GM18519 (cell line): Measurements from ENCODE around the gene TNFAIP2.

Source experiments
- ATAC-seq: cut with Tn5 transposase; IDR thresholded peaks from one replicate; pipeline ENCODE4 v1.9.1; 2021; ENCODE audit warnings: mild to moderate bottlenecking, moderate library complexity; ENCODE audit not compliant: unreplicated experiment, low FRiP score

Gene TNFAIP2

DNA sequence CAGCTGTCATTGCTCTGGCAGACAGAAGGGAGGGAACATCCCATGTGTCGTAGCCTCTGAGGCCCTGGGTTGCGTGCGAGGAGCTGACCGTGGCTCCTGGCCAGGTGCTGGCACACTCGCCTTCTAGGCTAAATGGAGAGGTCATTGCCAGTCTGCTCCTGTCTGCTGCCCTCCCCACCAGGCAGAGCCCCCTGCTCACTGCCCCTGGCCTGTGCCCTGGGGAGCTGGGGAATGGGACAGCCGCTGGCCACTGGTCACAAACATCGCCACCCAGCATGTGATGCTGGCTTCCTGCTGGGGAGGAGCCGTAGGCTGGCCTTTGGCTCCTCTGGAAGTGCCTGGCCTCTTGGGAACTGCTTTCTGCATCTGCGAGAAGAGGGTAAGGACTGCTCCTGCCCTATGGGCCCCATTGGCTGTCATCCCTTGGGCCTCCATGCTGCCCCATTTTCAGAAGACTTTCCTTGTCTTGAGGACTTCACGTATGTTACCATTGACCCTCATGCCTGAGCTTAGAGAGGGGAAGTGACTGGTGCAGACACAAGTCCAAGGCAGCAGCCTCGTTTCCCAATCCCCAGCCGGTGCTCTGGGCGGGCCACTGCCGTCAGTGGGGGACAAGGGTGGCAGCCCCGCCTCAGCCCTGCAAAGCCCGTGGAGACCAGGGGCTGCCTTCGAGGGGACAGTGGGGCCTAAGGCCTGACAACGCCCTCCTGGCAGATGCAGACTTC, 2.0 kb upstream of the TNFAIP2 start:
- ATAC-seq = no peak

DNA sequence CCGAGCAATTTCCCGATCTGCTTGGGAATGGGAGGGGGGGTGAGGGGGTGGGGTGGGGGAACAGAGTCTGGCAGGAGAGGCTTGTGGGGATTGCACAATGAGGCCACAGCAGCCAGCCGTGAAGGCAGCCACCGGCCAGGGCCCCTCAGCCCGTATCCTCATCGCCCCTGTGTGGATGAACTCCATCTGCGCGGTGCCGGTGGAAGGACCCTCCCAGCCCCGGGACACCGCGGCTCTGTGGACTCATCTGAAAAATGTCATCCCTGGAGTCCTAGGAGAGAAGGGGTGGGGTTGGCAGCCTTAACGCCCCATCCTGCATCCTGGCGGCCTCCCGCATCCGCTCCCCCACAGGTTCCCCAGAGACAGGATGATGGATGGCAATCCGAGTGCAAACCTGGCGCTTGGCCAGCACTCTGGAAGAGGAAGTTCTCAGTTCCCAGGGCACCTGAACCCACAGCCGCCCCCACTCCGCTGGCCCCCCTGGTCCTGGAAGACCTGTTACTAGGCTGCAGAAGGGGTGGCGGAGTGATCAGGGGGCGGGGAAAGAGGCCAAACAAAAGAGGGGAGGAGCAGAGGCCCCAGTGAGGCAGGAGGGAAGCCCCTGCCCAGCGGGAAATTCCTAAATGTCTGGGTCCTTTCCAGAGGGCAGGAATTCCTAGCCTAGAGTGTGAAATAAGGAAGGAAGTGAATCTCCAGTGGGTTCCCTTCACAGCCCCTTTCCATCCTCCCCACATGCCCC, 1.2 kb upstream of the TNFAIP2 start:
- ATAC-seq = no peak

DNA sequence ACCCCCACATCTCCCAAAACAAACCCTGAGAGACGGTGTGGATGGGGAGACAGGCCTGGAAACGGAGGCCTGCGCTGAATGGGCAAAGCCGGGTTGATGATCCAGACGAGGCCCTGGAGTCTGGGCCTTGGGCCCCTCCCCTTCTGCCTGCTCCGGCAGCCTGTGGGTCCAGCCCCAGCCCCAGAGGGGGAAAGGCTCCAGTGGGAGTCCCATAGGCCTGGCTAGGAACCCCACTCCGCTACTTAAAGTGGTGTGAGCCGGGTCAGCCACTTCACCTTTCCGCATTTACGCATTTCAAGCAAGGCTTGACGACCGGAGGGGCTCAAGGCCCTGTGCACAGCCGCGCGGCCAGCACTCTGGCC, 695 bp upstream of the TNFAIP2 start:
- ATAC-seq = no peak

DNA sequence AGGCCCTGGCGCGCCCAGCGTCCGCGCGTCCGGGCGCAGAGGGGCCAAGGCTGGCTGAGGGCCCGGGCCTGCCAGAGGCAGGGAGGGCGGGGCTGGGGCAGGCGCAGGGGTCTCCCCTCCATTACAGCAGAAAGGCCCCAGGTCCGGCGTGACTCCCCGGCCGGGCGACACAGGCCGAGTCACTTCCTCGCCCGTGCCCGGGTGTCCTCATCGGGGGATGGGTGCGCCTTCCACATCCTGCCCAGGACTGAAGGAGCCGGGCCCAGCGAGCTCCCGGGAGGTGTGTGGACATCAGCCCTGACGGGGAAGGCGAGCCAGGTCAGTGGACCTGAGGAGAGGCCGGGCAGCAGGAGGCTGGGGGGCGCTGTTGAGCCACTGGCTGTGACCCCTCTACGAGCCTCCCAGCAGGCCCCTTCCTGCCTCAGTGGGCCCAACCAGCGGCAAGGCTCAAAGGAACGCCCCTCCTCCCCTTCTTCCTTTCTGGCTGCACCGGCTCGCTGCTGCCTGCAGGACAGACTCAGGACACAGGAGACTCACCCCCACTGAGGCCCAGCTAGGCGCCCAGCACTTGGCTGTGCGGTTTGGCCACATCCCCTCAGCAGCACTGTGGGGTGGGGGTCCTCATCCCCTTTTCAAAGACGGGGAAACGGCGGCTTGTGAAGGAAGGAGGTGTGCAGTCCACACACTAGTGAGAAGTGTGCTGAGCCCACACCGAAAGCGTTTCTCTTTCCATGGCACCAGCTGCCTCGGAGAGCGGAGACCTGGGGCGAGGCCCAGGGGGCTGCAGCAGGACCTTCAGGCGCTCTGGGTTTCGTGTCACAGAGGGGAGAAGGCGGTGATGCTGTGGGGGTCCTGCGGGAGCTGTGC, 606 bp downstream of the TNFAIP2 start:
- no peak for ATAC-seq

DNA sequence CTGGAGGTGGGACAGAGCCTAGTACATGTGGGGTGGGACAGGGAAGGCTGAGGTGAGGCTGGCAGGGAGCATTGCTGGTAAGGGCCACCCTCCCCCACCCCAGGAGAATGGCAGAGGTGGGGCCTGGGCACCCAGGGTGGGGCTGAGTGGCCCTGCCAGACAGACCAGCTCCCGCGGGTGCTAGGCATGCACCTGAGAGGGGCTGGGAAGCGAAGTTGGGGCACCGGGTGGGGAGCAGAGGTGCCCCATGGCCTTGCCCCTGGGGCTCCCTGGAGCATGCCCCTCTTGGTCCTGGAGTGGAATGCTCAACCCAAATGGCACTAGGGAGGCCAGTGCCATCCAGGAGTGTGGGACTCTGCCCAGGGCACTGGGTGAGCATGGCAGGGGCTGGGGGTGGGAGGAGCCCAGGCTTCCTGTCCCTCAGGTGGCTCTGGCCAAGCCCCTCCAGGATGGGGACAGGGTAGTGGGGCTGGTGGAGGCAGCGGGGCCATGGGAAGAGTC, 1.3 kb downstream of the TNFAIP2 start:
- no peak for ATAC-seq

DNA sequence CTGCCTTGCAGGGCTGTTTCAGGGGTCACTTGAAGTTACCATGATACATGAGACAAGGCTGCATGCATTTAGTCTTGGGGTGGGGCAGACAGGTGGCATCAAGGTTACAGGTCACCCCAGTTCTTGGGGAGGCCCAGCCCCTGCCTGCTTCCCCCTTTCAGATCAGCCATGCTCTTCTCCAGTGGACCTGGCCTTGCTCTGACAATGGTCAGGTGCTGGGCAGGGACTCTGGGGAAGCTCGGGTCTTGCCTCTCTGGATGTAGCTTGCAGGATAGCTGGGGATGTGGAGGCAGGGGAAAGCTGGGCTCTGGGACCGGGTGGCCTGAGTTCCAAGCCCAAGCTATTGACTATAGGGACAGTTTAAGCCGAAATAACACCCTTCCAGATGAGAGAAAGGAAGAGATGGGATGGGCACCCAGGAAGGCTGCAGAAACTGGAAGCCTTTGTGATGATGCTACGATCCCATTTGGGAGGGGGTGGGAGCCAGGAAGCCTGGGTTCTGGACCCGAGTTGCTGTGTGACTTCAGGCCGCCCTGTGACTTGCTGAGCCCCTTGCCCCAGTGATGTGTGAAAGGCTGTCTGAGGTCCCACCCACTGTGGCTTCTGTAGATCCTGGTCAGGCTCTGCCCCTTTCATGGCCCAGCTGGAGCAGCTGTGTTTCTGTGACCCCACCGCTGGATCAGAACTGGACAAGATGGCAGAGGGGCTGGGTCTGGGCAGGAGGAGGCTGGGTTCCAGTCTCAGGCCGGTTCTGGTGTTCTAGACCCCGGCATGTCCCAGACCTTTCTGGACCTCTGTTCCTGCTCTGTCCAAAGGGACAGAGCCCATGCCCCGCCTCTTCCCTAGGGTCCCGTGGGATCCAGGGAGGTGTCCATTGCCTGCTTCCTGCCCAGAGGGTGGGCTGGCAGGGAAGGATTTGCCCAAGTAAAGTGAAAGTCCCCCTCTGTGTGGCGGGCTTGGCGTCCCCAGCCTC, 2.1 kb downstream of the TNFAIP2 start:
- no peak for ATAC-seq

DNA sequence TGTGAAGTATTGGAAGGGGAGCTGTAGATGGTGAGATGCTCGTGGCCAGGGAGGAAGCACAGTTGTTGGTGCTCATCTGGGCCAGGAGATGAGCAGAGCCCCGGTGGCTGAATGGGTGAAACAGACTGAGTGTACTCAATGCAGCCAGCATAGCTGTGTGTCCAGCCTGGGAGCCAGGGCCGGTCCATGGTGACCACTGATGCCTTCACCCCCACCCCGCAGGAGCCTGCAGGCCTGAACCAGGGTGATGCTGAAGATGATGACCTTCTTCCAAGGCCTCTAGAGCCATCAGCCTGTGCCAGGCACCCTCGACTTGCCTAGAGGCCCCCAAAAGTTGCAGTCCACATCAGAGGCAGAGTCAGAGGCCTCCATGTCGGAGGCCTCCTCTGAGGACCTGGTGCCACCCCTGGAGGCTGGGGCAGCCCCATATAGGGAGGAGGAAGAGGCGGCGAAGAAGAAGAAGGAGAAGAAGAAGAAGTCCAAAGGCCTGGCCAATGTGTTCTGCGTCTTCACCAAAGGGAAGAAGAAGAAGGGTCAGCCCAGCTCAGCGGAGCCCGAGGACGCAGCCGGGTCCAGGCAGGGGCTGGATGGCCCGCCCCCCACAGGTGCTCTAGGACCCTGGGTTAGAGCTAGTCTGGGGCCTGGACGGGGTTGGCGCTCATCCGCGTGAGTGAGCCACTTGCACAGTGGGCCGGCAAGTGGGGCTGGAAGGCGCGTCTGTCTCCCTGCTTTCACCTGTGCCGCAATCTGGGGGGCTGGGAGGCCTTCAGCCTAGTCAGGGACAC, 3.0 kb downstream of the TNFAIP2 start:
- no peak for ATAC-seq

DNA sequence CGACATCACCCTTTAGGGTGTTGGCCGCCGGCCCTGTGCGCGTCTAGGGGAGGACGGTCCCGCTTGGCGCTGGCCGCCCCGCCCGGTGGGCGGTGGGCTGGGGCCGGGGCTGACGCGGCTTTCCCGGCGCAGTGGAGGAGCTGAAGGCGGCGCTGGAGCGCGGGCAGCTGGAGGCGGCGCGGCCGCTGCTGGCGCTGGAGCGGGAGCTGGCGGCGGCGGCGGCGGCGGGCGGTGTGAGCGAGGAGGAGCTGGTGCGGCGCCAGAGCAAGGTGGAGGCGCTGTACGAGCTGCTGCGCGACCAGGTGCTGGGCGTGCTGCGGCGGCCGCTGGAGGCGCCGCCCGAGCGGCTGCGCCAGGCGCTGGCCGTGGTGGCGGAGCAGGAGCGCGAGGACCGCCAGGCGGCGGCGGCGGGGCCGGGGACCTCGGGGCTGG, 3.6 kb downstream of the TNFAIP2 start:
- no peak for ATAC-seq

DNA sequence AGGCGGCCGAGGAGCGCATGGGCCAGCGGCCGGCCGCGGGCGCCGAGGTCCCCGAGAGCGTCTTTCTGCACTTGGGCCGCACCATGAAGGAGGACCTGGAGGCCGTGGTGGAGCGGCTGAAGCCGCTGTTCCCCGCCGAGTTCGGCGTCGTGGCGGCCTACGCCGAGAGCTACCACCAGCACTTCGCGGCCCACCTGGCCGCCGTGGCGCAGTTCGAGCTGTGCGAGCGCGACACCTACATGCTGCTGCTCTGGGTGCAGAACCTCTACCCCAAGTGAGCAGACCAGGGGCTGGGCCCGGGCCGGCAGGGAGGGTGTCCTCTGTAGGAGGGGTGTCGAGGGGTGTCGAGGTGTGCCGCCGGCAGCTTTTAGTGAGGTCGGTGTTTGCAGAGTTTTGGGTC, 4.1 kb downstream of the TNFAIP2 start:
- no peak for ATAC-seq

DNA sequence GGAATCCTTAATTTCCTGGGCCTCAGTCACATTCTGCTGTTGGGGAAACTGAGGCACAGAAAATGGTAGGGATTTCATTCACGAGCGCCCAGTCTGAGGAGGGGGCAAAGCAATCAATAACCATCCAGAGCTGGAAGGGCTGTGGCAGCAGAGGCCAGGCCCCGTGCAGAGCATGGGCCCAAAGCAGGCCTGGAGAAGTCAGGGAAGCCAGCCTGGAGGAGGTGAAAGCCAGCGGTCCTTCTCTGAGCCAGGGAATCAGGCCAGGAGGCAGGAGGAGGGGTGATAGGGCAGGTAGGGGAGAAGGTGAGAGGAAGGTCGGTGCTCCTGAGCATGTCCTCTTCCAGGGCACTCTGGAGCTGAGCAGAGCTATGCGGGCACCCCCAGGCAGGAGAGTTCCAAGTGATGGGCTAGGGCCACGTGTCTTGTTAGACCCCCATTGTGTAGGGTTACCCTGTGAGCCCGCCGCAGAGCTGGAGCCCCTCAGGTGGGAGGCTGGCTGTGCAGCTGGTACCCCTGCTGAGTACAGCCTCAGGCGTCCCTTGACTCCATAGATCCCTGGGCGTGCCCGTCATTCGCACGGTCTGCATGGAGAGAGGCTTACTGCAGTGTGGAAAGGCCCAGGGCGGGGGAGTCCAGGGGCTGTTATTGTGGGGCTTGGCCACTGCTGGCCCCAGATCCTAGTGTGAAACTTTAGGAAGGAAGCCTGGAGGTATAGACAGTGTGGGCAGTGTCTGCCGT, 4.8 kb downstream of the TNFAIP2 start:
- no peak for ATAC-seq

DNA sequence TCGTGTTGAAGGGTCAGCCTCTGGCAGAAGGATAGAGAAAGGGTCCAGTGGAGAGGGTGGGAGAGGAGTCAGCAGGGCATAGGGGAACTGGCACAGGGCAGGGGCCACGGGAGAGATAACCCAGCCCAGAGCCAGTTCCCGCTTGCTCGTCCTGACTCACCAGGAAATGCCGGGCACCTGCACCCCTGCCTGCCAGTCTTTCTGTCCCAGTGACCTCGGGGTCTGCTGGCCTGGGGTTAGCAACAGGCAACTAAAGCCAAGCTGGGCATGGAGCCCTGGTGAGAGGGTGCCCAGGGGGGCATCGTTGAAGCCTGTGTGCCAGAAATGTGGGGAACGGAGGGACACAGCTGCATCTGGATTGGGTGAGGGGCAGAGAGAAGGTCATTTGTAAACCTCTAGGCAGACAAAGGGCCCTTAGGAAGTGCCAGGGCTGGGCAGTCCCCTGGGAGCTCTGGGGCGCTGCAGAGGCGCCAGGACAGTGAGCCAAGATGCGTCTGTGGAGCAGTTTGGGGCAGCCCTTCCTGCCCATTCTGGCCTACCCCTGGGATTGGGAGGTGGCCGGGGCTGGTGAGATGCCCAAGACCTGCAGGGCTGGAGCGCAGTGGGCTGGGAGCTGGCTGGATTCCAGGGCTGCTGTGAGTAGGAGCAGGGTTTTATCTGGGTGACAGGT, 5.5 kb downstream of the TNFAIP2 start:
- ATAC-seq = no peak

DNA sequence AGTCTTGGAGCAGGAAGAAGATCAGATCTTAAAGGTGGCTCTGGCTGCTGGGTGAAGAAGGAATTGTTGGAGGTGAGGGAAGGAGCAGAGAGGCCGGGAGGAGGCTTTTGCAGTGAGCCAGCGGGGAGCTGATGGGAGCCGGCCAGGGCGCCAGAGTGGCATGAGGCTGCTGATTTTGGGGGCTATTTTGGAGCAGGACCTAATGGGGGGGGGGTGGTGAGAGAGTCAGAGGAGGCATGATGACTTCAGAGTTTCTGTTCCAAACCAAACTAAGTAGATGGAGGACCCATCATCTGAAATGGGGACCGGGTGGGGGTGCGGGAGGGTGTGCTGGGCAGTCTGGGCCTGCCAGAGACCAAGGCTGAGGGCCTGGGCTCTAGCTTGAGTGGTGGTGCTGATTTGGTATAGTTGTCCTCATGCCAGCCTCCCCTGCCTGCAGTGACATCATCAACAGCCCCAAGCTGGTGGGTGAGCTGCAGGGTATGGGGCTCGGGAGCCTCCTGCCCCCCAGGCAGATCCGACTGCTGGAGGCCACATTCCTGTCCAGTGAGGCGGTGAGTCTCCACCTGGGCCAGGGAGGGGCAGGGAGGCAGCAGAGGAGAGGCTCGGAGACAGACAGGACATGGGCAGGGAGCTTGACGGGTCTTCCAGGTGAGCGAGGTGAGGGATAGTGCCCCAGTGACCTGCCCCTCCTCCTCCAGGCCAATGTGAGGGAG, 6.2 kb downstream of the TNFAIP2 start:
- no peak for ATAC-seq

DNA sequence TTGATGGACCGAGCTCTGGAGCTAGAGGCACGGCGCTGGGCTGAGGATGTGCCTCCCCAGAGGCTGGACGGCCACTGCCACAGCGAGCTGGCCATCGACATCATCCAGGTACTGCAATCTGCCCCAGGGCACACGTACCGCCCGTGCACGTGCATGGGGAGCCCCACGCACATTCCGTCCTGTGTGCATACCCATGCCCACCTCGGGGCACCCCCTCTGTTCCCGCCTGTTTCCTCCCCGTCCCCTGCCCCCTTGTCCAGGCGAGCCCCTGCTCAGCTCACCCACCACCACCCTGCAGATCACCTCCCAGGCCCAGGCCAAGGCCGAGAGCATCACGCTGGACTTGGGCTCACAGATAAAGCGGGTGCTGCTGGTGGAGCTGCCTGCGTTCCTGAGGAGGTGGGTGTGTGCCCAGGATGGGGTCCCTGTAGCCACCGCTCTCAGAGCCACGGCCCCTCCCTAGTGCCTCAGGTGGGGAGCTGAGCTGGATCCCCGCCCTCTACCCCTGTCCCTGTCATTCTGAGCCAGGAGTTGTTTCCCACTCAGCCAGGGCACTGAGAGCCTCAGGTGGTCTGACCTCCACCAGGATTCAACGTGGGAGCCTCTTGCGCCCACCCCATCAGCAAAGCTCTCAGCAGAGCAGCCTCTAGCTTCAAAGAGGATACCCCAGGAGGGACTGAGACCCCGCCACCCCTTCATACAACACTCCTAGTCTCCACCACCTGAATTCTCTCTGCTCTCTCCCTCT, 6.9 kb downstream of the TNFAIP2 start:
- ATAC-seq = no peak

DNA sequence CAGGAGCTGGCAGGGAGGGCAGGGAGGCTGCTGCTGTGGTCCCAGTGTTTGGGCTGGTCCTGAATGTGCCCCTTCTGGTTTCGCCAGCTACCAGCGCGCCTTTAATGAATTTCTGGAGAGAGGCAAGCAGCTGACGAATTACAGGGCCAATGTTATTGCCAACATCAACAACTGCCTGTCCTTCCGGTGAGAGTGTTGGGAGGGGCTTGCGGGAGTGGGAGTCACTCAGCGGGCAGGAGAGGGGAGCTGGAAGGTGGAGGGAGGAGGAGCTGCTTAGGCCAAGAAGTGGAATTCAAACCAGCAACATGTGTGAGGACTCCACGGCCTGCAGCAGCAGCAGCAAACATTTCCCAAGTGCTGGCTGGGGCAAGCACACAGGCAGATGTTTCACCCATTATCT, 7.7 kb downstream of the TNFAIP2 start:
- no peak for ATAC-seq

DNA sequence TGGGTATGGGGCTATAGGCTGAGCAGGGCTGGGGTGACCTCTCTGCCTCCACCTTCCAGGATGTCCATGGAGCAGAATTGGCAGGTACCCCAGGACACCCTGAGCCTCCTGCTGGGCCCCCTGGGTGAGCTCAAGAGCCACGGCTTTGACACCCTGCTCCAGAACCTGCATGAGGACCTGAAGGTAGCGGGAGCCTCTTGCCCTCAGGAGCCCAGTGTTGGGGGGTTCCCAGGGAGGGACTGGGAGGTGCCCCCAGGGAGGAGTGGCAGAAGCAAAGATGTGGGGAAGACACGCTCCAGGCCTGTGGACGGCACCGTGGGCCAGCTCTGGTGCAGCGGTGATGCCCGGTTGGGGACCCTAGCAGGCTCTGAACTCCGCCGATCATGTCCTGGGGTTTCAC, 8.3 kb downstream of the TNFAIP2 start:
- ATAC-seq = no peak

DNA sequence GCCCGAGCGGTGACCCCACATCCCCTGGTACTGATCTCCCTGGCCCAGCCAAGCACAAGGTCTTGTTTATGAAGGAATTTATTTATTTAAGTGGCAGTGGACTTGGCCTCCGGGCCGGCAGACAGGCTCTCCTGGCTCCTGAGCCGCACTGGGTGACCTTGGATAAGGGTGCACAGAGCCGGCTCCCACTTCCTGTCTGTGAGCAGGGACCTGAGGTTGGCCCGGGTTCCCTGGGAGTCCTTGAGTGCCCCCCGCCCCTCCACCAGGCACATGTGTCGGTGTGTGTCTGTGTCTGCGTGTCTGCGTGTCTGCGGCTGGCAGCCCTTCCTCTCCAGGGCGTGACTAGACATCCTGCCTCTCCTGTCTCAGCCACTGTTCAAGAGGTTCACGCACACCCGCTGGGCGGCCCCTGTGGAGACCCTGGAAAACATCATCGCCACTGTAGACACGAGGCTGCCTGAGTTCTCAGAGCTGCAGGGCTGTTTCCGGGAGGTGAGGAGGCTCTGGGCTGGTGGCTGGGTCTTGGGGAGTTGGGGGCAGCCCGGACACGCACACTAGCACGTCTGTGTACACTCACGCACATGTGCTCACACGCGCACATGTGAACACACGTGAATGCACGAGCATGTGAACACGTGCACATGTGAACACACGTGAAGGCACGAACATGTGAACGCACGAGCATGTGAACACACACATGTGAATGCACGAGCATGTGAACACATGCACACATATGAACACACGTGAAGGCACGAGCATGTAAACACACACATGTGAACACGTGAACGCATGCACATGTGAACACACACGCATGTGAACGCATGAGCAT, 9.3 kb downstream of the TNFAIP2 start:
- ATAC-seq = no peak
